SJSA1 (cell line): ENCODE results near the gene VDR. TPM values are rescaled to one million over a fixed set of nuclear protein-coding genes. Genes with fewer than 3 reads are reported as not detected.

Source experiments
- DNase-seq, 2 experiments: peaks; one replicate each; pipeline ENCODE4 v3.0.0-alpha.2; 2015 to 2020; ENCODE audit warnings: low spot score in 2 of 2, low read depth in 1 of 2
- H3K27ac ChIP-seq: fragments of 250-450 bp; sonication (Bioruptor Pico); 2 replicates; pipeline ENCODE4 v1.5.1; 2020; ENCODE audit warnings: mild to moderate bottlenecking, moderate library complexity
- H3K27me3 ChIP-seq: fragments of 250-450 bp; sonication (Bioruptor Pico); replicated peaks from 2 replicates; pipeline ENCODE4 v1.5.1; 2020; ENCODE audit warnings: mild to moderate bottlenecking, moderate library complexity
- H3K36me3 ChIP-seq: fragments of 250-450 bp; sonication (Bioruptor Pico); 2 replicates; pipeline ENCODE4 v1.5.1; 2020; ENCODE audit warnings: mild to moderate bottlenecking
- H3K4me1 ChIP-seq: fragments of 250-450 bp; sonication (Bioruptor Pico); replicated peaks from 2 replicates; pipeline ENCODE4 v1.6.1; 2021; ENCODE audit warnings: mild to moderate bottlenecking
- H3K4me3 ChIP-seq: fragments of 250-450 bp; sonication (Bioruptor Pico); 2 replicates; pipeline ENCODE4 v1.5.1; 2020; ENCODE audit warnings: mild to moderate bottlenecking
- H3K9me3 ChIP-seq: fragments of 250-450 bp; sonication (Bioruptor Pico); replicated peaks from 2 replicates; pipeline ENCODE4 v1.5.1; 2020; ENCODE audit warnings: mild to moderate bottlenecking
- total RNA-seq: library from RNA; depleted of rRNA; stranded (reverse); fragments of >200 nt; shearing (Covaris generic); gene quantifications from 2 replicates; pipeline ENCODE4 v1.2.3, GENCODE V29; 2014; rRNA removed

The VDR gene
- total RNA-seq, 1 experiment from 2014 or later, result 1.4 TPM

DNA sequence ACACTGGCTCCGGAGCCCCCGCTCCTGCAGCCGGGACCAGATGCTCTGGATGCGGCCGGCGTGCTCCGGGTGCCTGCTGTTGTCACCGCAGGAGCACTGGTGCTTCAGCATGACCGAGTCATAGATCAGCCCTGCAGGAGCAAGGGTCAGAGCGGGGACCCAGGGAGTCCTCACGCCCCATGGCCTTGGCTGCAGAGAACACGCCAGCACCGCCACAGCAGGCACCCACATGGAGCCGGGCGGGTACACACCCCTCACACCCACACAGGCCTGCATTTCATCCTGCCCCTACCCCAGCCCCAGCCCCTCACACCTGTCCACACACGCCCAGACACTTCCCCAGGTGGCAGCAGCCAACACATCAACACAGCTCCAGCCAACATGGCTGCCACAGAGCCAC lies 112.9 kb downstream of the VDR start:
- Histone ChIP-seq H3K27ac (no peak overlapping the region), H3K4me3 (no peak overlapping the region), H3K27me3 (no peaks in the 10 kb centered on the region), H3K4me1 (no peaks in the 10 kb centered on the region), H3K9me3 (no peaks in the 10 kb centered on the region), H3K36me3 (peaks cover 92% of the 10 kb centered on the region)
- no peak for DNase-seq

Other genes with a start within 250 kb of the VDR start
- 25.7 and 27.6 TPM in 2 replicates for gene RPAP3, start 199.0 kb downstream of the VDR start, total RNA-seq
- gene ENDOU, start 179.5 kb downstream of the VDR start, total RNA-seq, result not detected in 2 replicates
- gene RAPGEF3, start 146.1 kb downstream of the VDR start, total RNA-seq, result 0.38 and 1.1 TPM in 2 replicates
- 3.6 and 4.3 TPM in 2 replicates for gene SLC48A1, start 131.8 kb downstream of the VDR start, total RNA-seq
- gene HDAC7, start 85.1 kb downstream of the VDR start, total RNA-seq, result 29.7 and 37.5 TPM in 2 replicates
- gene TMEM106C, start 58.6 kb upstream of the VDR start, total RNA-seq, result 83.1 and 143 TPM in 2 replicates
- gene COL2A1, start 99.5 kb upstream of the VDR start, total RNA-seq, result not detected in 2 replicates
- 36.2 and 49.5 TPM in 2 replicates for gene SENP1, start 201.1 kb upstream of the VDR start, total RNA-seq
- 791 and 920 TPM in 2 replicates for gene PFKM, start 214.4 kb upstream of the VDR start, total RNA-seq